ENCODE data around the gene NQO2. TPM values are rescaled to one million over a fixed set of nuclear protein-coding genes. Genes with fewer than 3 reads are reported as not detected.

NQO2 gene
- total and polyA plus RNA-seq, 7 donors = 42.8 to 201 (median 119) TPM

GRCh38 chr6:2989332-2990247 is 10.1 kb upstream of the NQO2 start:
- H3K9me3 ChIP-seq = no peaks in the 10 kb centered on the region
- DNase-seq (peak; percentile 66 to 84), ATAC-seq (peak; percentile 65 to 80 (median 72))
- peaks cover 9% of the 10 kb centered on the region for H3K4me1 ChIP-seq
- no peaks in the 10 kb centered on the region for H3K27me3 ChIP-seq (ENCODE audit: insufficient read depth in 3 of 3, low read length in 2 of 3)
- 0 to 1% (median 1%) methylated on average over 21 to 22 of the region's 22 CpGs for WGBS, 3 donors
- intact Hi-C loops (cut with DNase I) = loop anchor here (1.0 to 10.0 kb wide), 8 partner anchors 19 to 263 kb away; partner anchors contain the start of genes SERPINB1 (in 1 of the 2) and SERPINB6 (in 1 of the 2)
- H3K36me3 ChIP-seq (ENCODE audit: insufficient read depth in 1 of 2, low read depth in 1 of 2) = no peaks in the 10 kb centered on the region
- peak overlapping the region; percentile 78 for H3K4me3 ChIP-seq
- H3K27ac ChIP-seq = peak overlapping the region; percentile 96
- TF ChIP-seq CTCF (IDR thresholded peaks at IDR 0.05) = no peak

DNA sequence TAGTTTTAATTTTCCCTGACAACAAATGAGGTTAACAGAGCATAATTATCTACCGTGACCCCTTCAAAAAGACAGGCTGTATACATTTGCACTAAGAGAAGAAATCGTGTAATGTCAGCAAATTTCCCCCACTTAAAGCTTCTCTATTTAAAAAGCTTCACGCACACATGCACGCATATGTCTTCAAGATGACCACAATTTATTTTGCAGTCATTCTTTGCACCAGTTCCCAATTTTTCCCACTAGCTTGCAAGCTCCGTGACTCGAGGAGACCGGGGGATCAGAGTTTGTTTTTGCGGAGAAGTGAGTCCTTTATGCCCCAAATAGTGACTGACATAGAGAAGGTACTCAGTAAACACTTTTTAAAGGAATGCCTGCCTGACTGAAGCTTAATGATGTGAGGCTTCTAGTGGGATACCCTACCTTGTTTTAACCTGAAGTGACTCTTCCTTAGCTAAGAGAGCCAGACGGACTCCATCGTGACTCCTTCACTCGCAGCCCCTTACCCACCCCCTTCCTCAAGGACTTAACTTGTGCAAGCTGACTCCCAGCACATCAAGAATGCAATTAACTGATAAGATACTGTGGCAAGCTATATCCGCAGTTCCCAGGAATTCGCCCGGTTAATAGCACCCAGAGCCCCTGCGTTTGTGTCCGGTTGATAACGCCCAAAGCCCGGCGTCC is 9.3 kb upstream of the NQO2 start:
- Histone ChIP-seq H3K27ac (peak overlapping the region; percentile 96), H3K36me3 (ENCODE audit: insufficient read depth in 1 of 2, low read depth in 1 of 2) (no peaks in the 10 kb centered on the region), H3K27me3 (ENCODE audit: insufficient read depth in 3 of 3, low read length in 2 of 3) (no peaks in the 10 kb centered on the region), H3K4me3 (peak overlapping the region; percentile 78), H3K9me3 (no peaks in the 10 kb centered on the region), H3K4me1 (peaks cover 9% of the 10 kb centered on the region)
- intact Hi-C loops (cut with DNase I) = loop anchor here (5.0 to 10.0 kb wide), 2 partner anchors 134 to 262 kb away; no protein-coding TSS in a partner anchor
- 14 to 23% (median 19%) methylated on average over 19 of the region's 19 CpGs for WGBS, 3 donors
- ATAC-seq (no peak), DNase-seq (no peak)
- no peak for TF ChIP-seq CTCF (IDR thresholded peaks at IDR 0.05)

DNA sequence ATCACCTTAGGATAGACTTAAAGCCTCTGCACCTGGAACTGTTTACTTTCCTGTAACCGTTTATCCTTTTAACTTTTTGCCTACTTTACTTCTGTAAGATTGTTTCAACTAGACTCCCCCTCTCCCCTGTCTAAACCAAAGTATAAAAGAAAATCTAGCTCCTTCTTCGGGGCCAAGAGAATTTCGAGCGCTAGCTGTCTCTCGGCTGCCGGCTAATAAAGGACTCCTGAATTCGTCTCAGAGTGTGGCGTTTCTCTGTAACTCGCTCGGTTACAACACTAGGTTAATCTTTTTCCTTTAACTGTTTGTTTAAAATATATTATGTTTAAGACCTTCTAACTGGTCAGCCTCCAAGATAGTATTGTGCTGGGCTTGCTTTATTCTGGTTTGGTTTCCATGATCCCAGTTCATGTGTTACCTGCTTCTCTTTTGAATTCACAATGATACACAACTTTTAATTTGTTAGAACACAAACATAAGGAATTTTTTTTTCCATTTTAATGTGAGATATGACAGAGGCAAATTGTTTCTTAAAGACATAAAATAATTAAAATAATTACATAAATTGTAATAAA is 8.7 kb upstream of the NQO2 start:
- Histone ChIP-seq H3K27ac (peak overlapping the region; percentile 96), H3K36me3 (ENCODE audit: insufficient read depth in 1 of 2, low read depth in 1 of 2) (no peaks in the 10 kb centered on the region), H3K4me3 (peak overlapping the region; percentile 78), H3K27me3 (ENCODE audit: insufficient read depth in 3 of 3, low read length in 2 of 3) (no peaks in the 10 kb centered on the region), H3K9me3 (no peaks in the 10 kb centered on the region), H3K4me1 (peaks cover 9% of the 10 kb centered on the region)
- DNase-seq (no peak), ATAC-seq (no peak)
- WGBS, 3 donors = 23 to 26% (median 25%) methylated on average over 10 of the region's 10 CpGs
- TF ChIP-seq CTCF (IDR thresholded peaks at IDR 0.05) = no peak
- intact Hi-C loops (cut with DNase I) = loop anchor here (5.0 to 10.0 kb wide), 2 partner anchors 134 to 261 kb away; no protein-coding TSS in a partner anchor

DNA sequence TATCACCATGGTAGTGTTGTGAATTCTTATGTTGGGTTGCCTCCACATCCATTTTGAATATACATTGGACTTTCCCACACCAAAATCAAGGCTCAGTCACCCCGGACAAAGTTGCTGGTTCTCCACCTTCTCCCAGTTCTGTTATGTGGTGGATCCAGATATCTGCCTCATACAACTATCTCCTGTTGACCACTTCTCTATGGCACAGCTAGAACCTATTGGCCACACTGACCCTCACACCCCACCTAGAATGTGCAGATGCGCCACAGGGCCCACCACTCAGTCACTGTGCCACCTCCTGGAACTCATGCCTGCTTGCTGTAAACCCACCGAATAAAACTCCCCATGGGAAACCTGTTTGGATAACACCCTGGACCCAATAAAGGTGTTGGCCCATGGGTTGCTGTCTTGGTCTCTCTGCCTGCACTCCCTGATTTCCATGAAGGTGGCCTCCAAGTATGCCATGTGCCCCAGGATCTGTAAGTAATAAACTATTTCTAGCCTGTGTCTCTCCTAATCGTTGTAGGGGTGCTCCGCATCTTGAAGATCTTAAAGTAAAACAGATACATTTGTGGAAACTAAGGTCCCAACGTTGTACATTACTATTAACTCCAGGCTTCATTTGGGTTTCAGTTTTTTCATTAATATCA is 7.2 kb upstream of the NQO2 start:
- 79 to 91% (median 90%) methylated on average over 6 of the region's 6 CpGs for WGBS, 3 donors
- H3K36me3 ChIP-seq (ENCODE audit: insufficient read depth in 1 of 2, low read depth in 1 of 2) = no peaks in the 10 kb centered on the region

More for the DNA sequence above, 7.2 kb upstream of the NQO2 start:
- Histone ChIP-seq H3K27ac (no peak overlapping the region), H3K27me3 (ENCODE audit: insufficient read depth in 3 of 3, low read length in 2 of 3) (no peaks in the 10 kb centered on the region), H3K9me3 (no peaks in the 10 kb centered on the region), H3K4me1 (peaks cover 9% of the 10 kb centered on the region), H3K4me3 (no peak overlapping the region)
- DNase-seq (no peak), ATAC-seq (no peak)
- no peak for TF ChIP-seq CTCF (IDR thresholded peaks at IDR 0.05)
- intact Hi-C loops (cut with DNase I) = loop anchor here (5.0 to 10.0 kb wide), 2 partner anchors 132 to 260 kb away; no protein-coding TSS in a partner anchor
